RWPE2 (cell line): Measurements from ENCODE around the gene CD48.
"Not testable (repeated sequence)": the region's sequence is repeated elsewhere in the genome, so short reads cannot be mapped to it uniquely, and the experiment has no call there.

Experiments
- ATAC-seq: fragments of 200-7000 bp; cut with Tn5 transposase; 3 replicates; pipeline ENCODE4 v1.9.1; 2021; ENCODE audit warnings: low read depth
- DNase-seq: peaks from one replicate; pipeline ENCODE4 v3.0.0-alpha.2; 2020; ENCODE audit warnings: low spot score
- H3K27ac ChIP-seq: fragments of 450-650 bp; 2 replicates; pipeline ENCODE4 v1.5.1; 2017; ENCODE audit warnings: mild to moderate bottlenecking; ENCODE audit not compliant: poor library complexity, severe bottlenecking
- H3K27me3 ChIP-seq: fragments of 250-450 bp; sonication (Bioruptor Pico); 2 replicates; pipeline ENCODE4 v1.5.1; 2021; ENCODE audit warnings: mild to moderate bottlenecking, moderate library complexity; ENCODE audit not compliant: insufficient read depth, poor library complexity, severe bottlenecking
- H3K36me3 ChIP-seq: fragments of 250-450 bp; sonication (Bioruptor Pico); 2 replicates; pipeline ENCODE4 v1.5.1; 2020; ENCODE audit warnings: low read depth, mild to moderate bottlenecking, moderate library complexity
- H3K4me1 ChIP-seq: fragments of 250-450 bp; sonication (Bioruptor Pico); 2 replicates; pipeline ENCODE4 v1.5.1; 2021; ENCODE audit warnings: mild to moderate bottlenecking, moderate library complexity; ENCODE audit not compliant: insufficient read depth, poor library complexity, severe bottlenecking
- H3K4me3 ChIP-seq: fragments of 250-450 bp; sonication (Bioruptor Pico); 2 replicates; pipeline ENCODE4 v1.5.1; 2021; ENCODE audit warnings: mild to moderate bottlenecking, moderate library complexity; ENCODE audit not compliant: severe bottlenecking
- H3K9me3 ChIP-seq: fragments of 250-450 bp; sonication (Bioruptor Pico); 2 replicates; pipeline ENCODE4 v1.5.1; 2021; ENCODE audit warnings: mild to moderate bottlenecking, moderate library complexity; ENCODE audit not compliant: severe bottlenecking
- TF ChIP-seq, protein P1 (sequence below): fragments of 450-650 bp; IDR thresholded peaks from one replicate; pipeline ENCODE4 v1.5.1; 2017; ENCODE audit warnings: mild to moderate bottlenecking, moderate library complexity; ENCODE audit not compliant: poor library complexity, severe bottlenecking

The CD48 gene

DNA sequence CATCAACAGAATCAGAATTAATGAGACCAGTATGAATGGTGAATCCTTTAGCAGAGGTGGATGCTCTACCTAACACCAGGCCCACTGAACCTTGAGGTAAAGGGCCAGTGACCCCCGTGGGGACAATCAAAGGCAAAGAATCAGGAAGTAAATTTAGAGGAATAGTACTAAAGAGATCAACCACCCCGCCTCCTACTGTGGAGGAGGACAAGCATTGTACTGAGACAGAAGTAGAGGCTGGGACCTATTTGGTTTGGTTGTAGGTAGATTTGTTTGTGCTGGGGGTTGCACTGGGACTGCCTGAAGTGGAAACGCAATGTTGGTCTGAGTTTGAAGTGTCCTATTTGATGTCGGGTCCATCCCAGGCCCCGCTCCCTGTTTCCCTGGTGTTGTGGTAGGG is 9.5 kb downstream of the CD48 start:
- H3K9me3 ChIP-seq = no peaks in the 10 kb centered on the region
- H3K36me3 ChIP-seq = no peaks in the 10 kb centered on the region
- no peak overlapping the region for H3K4me3 ChIP-seq
- TF ChIP-seq, protein P1, sequence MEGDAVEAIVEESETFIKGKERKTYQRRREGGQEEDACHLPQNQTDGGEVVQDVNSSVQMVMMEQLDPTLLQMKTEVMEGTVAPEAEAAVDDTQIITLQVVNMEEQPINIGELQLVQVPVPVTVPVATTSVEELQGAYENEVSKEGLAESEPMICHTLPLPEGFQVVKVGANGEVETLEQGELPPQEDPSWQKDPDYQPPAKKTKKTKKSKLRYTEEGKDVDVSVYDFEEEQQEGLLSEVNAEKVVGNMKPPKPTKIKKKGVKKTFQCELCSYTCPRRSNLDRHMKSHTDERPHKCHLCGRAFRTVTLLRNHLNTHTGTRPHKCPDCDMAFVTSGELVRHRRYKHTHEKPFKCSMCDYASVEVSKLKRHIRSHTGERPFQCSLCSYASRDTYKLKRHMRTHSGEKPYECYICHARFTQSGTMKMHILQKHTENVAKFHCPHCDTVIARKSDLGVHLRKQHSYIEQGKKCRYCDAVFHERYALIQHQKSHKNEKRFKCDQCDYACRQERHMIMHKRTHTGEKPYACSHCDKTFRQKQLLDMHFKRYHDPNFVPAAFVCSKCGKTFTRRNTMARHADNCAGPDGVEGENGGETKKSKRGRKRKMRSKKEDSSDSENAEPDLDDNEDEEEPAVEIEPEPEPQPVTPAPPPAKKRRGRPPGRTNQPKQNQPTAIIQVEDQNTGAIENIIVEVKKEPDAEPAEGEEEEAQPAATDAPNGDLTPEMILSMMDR = no peak
- no peaks in the 10 kb centered on the region for H3K4me1 ChIP-seq
- DNase-seq (no peak), ATAC-seq (no peak)
- peaks cover 6% of the 10 kb centered on the region for H3K27me3 ChIP-seq
- no peak overlapping the region for H3K27ac ChIP-seq

DNA sequence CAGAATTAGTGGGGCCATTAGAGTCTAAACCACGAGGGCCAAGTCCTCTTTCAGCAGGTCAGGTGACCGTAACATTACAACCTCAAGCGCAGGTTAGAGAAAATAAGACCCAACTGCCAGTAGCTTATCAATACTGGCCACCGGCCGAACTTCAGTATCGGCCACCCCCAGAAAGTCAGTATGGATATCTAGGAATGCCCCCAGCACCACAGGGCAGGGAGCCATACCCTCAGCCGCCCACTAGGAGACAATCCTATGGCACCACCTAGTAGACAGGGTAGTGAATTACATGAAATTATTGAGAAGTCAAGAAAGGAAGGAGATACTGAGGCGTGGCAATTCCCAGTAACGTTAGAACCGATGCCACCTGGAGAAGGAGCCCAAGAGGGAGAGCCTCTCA is 19.2 kb downstream of the CD48 start:
- H3K9me3 ChIP-seq, H3K4me1 ChIP-seq, H3K36me3 ChIP-seq, H3K4me3 ChIP-seq, DNase-seq, H3K27me3 ChIP-seq, H3K27ac ChIP-seq, ATAC-seq: not testable (repeated sequence)

DNA sequence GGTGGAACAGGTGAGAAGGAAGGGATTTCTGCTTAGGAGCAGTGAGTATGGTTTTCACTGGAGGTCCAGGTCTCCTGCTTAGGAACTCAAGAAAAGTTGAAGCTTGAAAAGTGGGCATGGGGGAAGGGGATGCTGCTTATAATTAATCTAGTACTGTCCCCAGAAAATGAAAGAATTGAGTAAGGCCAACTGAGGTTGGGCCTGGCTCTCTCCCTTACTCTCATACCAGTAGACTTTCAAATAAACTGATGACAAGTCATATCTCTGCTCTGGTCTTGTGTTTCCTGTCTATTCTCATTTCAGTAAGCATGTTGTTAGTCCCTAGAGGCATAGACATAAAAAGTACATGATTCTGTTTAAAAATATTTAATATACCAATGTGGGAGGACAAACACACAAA is 26.4 kb downstream of the CD48 start:
- TF ChIP-seq, protein P1 = no peak
- Histone ChIP-seq H3K4me3 (no peak overlapping the region), H3K36me3 (no peaks in the 10 kb centered on the region), H3K9me3 (no peaks in the 10 kb centered on the region), H3K27me3 (no peaks in the 10 kb centered on the region), H3K4me1 (no peaks in the 10 kb centered on the region), H3K27ac (no peak overlapping the region)
- DNase-seq (no peak), ATAC-seq (no peak)

DNA sequence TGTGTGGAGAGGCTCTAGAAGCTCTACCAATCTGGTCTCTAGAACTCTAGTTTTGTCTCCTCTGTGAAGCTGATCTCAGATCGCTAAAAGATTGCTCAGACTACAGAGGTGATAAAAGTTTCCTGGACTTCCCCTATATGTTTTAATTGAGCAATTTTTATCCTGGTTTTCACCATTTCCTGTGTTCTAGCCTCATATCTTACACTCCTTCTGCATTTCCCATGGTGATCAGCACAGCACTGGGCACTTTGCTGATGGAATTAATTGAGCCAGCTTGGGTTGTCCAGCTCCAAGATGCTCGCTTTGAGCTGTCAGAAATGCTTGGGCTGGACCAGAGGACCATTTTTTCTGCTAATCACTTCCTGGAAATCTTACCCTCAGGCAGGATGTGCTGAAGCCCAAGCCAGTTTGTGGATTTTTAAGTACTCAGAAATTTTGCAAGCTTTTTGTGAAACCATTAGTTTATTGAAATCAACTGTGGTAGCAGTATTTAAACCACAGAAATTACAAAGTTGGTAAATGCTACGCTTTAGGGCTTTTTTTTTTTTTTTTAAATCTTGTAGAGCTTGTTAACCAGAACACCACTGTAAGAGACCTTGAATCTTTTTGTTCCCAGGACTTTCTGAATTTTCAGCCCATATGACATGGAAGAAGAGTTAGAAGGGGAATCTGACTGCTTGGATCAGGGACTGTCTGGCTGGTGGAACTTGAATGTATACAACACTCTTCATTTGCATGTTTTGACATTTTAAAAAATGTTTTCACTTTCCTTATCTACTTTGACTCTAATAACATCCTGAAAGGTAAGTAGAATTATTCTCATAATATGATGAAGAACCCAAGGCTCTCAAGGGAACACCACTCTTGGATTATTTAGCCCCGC is 28.4 kb downstream of the CD48 start:
- H3K4me3 ChIP-seq = no peak overlapping the region
- TF ChIP-seq, protein P1 = no peak
- no peaks in the 10 kb centered on the region for H3K27me3 ChIP-seq
- H3K9me3 ChIP-seq = no peaks in the 10 kb centered on the region
- DNase-seq = no peak
- no peak overlapping the region for H3K27ac ChIP-seq
- H3K36me3 ChIP-seq = no peaks in the 10 kb centered on the region
- no peaks in the 10 kb centered on the region for H3K4me1 ChIP-seq
- no peak for ATAC-seq

DNA sequence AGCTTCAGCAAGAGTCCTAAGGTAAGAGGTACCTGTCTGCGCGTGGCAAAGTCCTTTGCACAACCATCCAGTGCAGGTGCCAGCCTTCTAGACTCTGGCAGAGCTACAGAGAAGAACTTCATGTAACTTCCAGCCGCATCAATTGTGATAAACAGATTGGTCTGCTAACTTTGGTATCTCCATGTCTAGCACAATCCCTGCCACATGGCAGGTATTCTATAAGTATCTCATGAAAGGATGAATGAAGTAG is 29.8 kb downstream of the CD48 start:
- Histone ChIP-seq H3K27ac (no peak overlapping the region), H3K9me3 (no peaks in the 10 kb centered on the region), H3K4me1 (no peaks in the 10 kb centered on the region), H3K27me3 (no peaks in the 10 kb centered on the region), H3K36me3 (no peaks in the 10 kb centered on the region), H3K4me3 (no peak overlapping the region)
- TF ChIP-seq, protein P1 = peak; percentile 4
- DNase-seq (no peak), ATAC-seq (no peak)
